Osteocyte (in vitro differentiated cells): ENCODE data around the gene MRGPRG. TPM values are rescaled to one million over a fixed set of nuclear protein-coding genes. Genes with fewer than 3 reads are reported as not detected.

ENCODE experiments used
- DNase-seq: peaks from one replicate; pipeline ENCODE4 v3.0.0; 2021; ENCODE audit warnings: mixed read lengths; ENCODE audit not compliant: unreplicated experiment; ENCODE audit errors: extremely low spot score
- H3K27ac Mint-ChIP-seq: one replicate; pipeline ENCODE4 v1.8.0; 2021; ENCODE audit warnings: mild to moderate bottlenecking, mixed read lengths; ENCODE audit not compliant: unreplicated experiment
- H3K27me3 Mint-ChIP-seq: one replicate; pipeline ENCODE4 v1.8.0; 2021; ENCODE audit warnings: mixed read lengths; ENCODE audit not compliant: unreplicated experiment
- H3K36me3 Mint-ChIP-seq: one replicate; pipeline ENCODE4 v1.8.0; 2021; ENCODE audit warnings: mixed read lengths; ENCODE audit not compliant: unreplicated experiment
- H3K4me1 Mint-ChIP-seq: one replicate; pipeline ENCODE4 v1.8.0; 2021; ENCODE audit warnings: mixed read lengths; ENCODE audit not compliant: unreplicated experiment
- H3K4me3 Mint-ChIP-seq: one replicate; pipeline ENCODE4 v1.8.0; 2021; ENCODE audit warnings: mild to moderate bottlenecking, moderate library complexity, mixed read lengths; ENCODE audit not compliant: unreplicated experiment
- H3K9me3 Mint-ChIP-seq: one replicate; pipeline ENCODE4 v1.8.0; 2021; ENCODE audit warnings: mixed read lengths; ENCODE audit not compliant: unreplicated experiment
- total RNA-seq: library from RNA; stranded (reverse); gene quantifications from 2 replicates; pipeline ENCODE4 v1.2.1, GENCODE V29; 2021
- TF ChIP-seq, protein P1 (sequence below): fragments of 200-600 bp; sonication (generic); IDR thresholded peaks from 2 replicates; pipeline ENCODE4 v1.5.0; 2021; ENCODE audit warnings: antibody characterized with exemption, mild to moderate bottlenecking, moderate library complexity

The MRGPRG gene
- total RNA-seq, 1 donor from 2014 or later, result not detected

DNA sequence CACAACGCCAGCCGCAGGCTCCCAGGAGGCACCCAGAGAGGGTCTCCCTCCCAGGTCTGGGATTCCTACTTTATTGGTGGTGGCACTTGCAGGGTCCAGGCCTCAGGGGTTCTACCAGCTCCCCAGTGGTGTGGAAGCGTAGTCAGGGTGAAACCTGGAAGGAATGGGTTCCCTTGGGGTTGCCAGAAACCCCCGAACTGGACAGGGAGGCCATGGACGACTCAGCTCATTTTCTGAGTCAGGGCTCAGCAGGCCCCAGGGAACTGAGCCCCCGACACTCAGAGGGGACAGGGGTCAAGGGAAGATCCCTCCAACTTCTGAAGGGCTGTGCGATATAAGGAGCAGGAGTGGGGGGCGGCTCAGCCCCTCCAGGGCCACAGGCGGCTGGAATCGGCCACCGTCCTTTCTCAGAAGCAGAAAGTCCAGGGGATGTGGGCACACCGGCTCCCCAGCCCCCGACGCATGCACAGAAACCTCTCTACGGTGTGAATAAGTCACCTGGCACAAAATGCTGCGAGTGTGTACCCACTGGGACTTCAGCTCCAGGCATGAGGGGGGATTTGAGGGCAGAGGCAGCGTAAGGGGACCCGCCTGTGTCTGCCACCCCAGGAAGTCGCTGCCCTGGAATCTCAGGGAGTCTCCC is 25.1 kb downstream of the MRGPRG start:
- Mint-ChIP-seq H3K27ac (no peak overlapping the region), H3K27me3 (peaks cover 2% of the 10 kb centered on the region), H3K4me1 (no peaks in the 10 kb centered on the region), H3K9me3 (no peaks in the 10 kb centered on the region), H3K4me3 (no peak overlapping the region), H3K36me3 (no peaks in the 10 kb centered on the region)
- no peak for DNase-seq
- TF ChIP-seq, protein P1, sequence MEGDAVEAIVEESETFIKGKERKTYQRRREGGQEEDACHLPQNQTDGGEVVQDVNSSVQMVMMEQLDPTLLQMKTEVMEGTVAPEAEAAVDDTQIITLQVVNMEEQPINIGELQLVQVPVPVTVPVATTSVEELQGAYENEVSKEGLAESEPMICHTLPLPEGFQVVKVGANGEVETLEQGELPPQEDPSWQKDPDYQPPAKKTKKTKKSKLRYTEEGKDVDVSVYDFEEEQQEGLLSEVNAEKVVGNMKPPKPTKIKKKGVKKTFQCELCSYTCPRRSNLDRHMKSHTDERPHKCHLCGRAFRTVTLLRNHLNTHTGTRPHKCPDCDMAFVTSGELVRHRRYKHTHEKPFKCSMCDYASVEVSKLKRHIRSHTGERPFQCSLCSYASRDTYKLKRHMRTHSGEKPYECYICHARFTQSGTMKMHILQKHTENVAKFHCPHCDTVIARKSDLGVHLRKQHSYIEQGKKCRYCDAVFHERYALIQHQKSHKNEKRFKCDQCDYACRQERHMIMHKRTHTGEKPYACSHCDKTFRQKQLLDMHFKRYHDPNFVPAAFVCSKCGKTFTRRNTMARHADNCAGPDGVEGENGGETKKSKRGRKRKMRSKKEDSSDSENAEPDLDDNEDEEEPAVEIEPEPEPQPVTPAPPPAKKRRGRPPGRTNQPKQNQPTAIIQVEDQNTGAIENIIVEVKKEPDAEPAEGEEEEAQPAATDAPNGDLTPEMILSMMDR, result no peak

DNA sequence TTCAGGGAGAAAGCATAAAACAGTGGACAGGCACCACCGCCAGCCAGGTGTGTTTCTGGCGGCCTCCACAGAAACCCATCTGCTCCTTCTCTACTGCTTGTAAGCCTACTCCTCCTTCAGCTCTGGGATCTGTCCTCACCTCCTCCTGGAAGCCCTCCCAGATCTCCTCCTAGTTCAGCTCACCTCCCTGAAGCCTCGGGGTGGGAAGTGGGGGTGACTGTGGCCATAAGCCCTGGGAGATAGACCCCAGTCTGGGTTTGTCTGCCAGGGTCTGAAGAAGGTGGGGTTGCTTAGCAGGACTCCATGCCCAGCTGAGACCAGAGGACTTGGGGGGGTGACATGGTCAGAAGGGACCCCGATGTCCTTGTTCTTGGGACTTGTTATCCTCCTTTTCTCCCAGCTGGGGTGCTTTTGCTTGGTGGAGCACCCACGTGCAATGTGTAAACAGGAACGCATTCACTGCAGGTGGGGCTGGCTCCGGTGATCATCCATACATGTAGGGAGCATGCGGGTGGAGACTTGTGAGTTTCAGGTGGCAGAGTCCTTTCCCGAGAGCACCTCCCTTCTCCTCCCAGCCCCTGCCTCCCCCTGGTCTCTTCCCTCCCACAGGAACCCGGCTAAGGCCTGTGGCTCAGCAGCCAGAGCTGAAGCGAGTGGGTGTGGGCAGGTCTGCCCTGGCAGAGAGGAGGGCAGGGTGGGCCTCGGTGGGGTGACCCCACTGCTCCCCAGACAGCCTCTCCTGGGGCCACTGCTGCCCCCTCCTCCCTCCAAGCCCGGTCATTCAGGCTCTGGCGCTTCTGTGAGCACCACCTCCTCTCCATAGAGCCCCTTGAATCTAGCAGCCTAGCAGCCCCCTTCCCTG is 25.9 kb downstream of the MRGPRG start:
- Mint-ChIP-seq H3K27ac (no peak overlapping the region), H3K4me1 (no peaks in the 10 kb centered on the region), H3K4me3 (no peak overlapping the region), H3K36me3 (no peaks in the 10 kb centered on the region), H3K27me3 (peaks cover 6% of the 10 kb centered on the region), H3K9me3 (no peaks in the 10 kb centered on the region)
- no peak for DNase-seq
- TF ChIP-seq, protein P1, result no peak

DNA sequence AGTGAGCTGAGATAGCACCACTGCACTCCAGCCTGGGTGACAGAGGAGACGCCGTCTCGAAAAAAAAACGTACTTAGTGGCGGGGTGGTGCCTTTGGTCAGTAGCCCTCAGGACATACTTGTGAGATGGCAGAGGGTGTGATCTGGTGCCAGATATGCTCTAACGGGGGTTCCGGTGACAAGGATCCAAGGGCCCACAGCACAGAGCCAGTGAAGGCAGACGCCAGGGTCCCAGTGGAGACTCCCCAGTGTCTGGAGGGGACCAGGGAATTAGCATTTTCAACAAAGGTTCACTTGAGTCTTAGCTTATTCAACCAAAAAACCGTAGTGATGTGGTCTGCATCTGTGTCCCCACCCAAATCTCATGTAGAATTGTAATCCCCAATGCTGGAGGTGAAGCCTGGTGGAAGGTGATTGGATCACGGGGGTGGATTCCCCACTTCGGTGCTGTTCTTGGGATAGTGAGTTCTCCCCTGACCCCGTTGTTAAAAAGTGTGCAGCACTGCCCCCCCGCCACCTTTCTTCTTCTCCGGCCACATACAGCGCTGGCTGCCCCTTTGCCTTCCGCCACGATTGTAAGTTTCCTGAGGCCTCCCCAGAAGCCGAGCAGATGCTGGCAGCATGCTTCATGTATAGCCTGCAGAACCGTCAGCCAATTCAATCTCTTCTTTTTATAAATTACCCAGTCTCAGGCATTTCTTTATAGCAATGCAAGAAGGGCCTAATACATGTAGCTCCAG is 26.9 kb downstream of the MRGPRG start:
- Mint-ChIP-seq H3K36me3 (no peaks in the 10 kb centered on the region), H3K9me3 (no peaks in the 10 kb centered on the region), H3K27ac (no peak overlapping the region), H3K4me1 (no peaks in the 10 kb centered on the region), H3K27me3 (peaks cover 15% of the 10 kb centered on the region), H3K4me3 (no peak overlapping the region)
- TF ChIP-seq, protein P1, result no peak
- no peak for DNase-seq

GRCh38 chr11:3190600-3190999 is 28.0 kb downstream of the MRGPRG start:
- Mint-ChIP-seq H3K27ac (no peak overlapping the region), H3K27me3 (peaks cover 15% of the 10 kb centered on the region), H3K4me3 (no peak overlapping the region), H3K9me3 (no peaks in the 10 kb centered on the region), H3K4me1 (no peaks in the 10 kb centered on the region), H3K36me3 (no peaks in the 10 kb centered on the region)
- TF ChIP-seq, protein P1, result no peak
- DNase-seq, result no peak
